H1 (cell line): ENCODE measurements around the gene PEX3.
"Not testable (repeated sequence)": the region's sequence is repeated elsewhere in the genome, so short reads cannot be mapped to it uniquely, and the experiment has no call there.

Experiments used
- CEBPB ChIP-seq: IDR thresholded peaks from 2 replicates; pipeline ENCODE4 v1.6.1; 2012; ENCODE audit warnings: low read depth, low read length
- CTCF ChIP-seq, 3 experiments: IDR thresholded peaks; 1 replicate in 2 of 3; 2 replicates in 1 of 3; pipeline versions ENCODE4 v1.5.1 to v1.6.1; 2011; ENCODE audit warnings: low read length in 3 of 3, mild to moderate bottlenecking in 3 of 3, inconsistent platforms in 2 of 3, low read depth in 1 of 3, moderate library complexity in 1 of 3; ENCODE audit not compliant: insufficient read depth in 1 of 3; ENCODE audit errors: control extremely low read depth in 1 of 3
- EZH2 ChIP-seq: fragments of 200-600 bp; sonication (generic); IDR thresholded peaks from 2 replicates; pipeline ENCODE4 v1.7.1; 2012; ENCODE audit warnings: low read depth, mild to moderate bottlenecking, moderate library complexity, low read length, inconsistent platforms; ENCODE audit not compliant: severe bottlenecking
- PHF8 ChIP-seq: fragments of 200-600 bp; sonication (generic); conservative IDR thresholded peaks from 2 replicates; pipeline ENCODE4 v1.7.1; 2012; ENCODE audit warnings: low read depth, mild to moderate bottlenecking, inconsistent platforms, low read length, moderate library complexity
- RFX5 ChIP-seq: IDR thresholded peaks from 2 replicates; pipeline ENCODE4 v1.6.1; 2011; ENCODE audit warnings: low read depth, low read length, improper control_type of control experiment, borderline replicate concordance
- RNF2 ChIP-seq: fragments of 200-900, 300-1000 bp; sonication (generic); IDR thresholded peaks from 2 replicates; pipeline ENCODE4 v1.7.1; 2016; ENCODE audit warnings: borderline replicate concordance, low read depth, mild to moderate bottlenecking, antibody characterized with exemption, low read length; ENCODE audit not compliant: poor library complexity, severe bottlenecking; ENCODE audit errors: missing control alignments
- SP1 ChIP-seq: IDR thresholded peaks from 2 replicates; pipeline ENCODE4 v1.6.1; 2011; ENCODE audit warnings: low read depth, low read length
- SRF ChIP-seq: IDR thresholded peaks from 2 replicates; pipeline ENCODE4 v1.6.1; 2011; ENCODE audit warnings: mild to moderate bottlenecking, low read depth, low read length, moderate library complexity
- USF2 ChIP-seq: IDR thresholded peaks from 2 replicates; pipeline ENCODE4 v1.6.1; 2011; ENCODE audit warnings: low read length, improper control_type of control experiment
- ZNF274 ChIP-seq: IDR thresholded peaks from 2 replicates; pipeline ENCODE4 v1.7.0; 2012; ENCODE audit warnings: low read length, borderline replicate concordance; ENCODE audit errors: extremely low read depth

- not testable (repeated sequence) for TF ChIP-seq EZH2; SP1; CTCF (IDR thresholded peaks at IDR 0.05; ENCODE audit: control extremely low read depth in 1 of 3, insufficient read depth in 1 of 3, low read depth in 1 of 3, low read length in 3 of 3); ZNF274; USF2; CEBPB; PHF8; RNF2; SRF; RFX5
These were observed 18.2 kb downstream of the PEX3 start for GRCh38 chr6:143468823-143469222.
